Esophagus muscularis mucosa (tissue), 4 donors: Measurements from ENCODE around the gene MAFG. TPM values are rescaled to one million over a fixed set of nuclear protein-coding genes. Genes with fewer than 3 reads are reported as not detected.

Source experiments
- DNase-seq: peaks from one replicate; pipeline ENCODE4 v3.0.0-alpha.2; 2017; ENCODE audit errors: extremely low spot score
- H3K27ac ChIP-seq, 4 donors: fragments of 200-600 bp; sonication (generic); replicated peaks in 1 of 4; 1 replicate in 3 of 4; 2 replicates in 1 of 4; pipeline ENCODE4 v1.5.1; 2016 to 2019; ENCODE audit warnings: mild to moderate bottlenecking in 1 of 4
- H3K27me3 ChIP-seq, 4 donors: fragments of 200-600 bp; sonication (generic); one replicate each; pipeline versions ENCODE4 v1.5.1 to v1.6.0; 2016 to 2019
- H3K36me3 ChIP-seq, 4 donors: fragments of 200-600 bp; sonication (generic); one replicate each; pipeline ENCODE4 v1.5.1; 2016 to 2019
- H3K4me1 ChIP-seq, 4 donors: fragments of 200-600 bp; sonication (generic); one replicate each; pipeline ENCODE4 v1.5.1; 2016 to 2019
- H3K4me3 ChIP-seq, 4 donors: fragments of 200-600 bp; sonication (generic); 1 replicate in 2 of 4; 2 replicates in 2 of 4; pipeline ENCODE4 v1.5.1; 2016 to 2019; ENCODE audit warnings: mild to moderate bottlenecking in 4 of 4, moderate library complexity in 1 of 4
- H3K9me3 ChIP-seq, 4 donors: fragments of 200-600 bp; sonication (generic); 1 replicate in 3 of 4; 2 replicates in 1 of 4; pipeline ENCODE4 v1.5.1; 2016 to 2019
- CTCF ChIP-seq, 3 experiments: fragments of 200-600 bp in 2 of 3; fragments of 450-650 bp in 1 of 3; sonication (generic) in 2 of 3; IDR thresholded peaks; one replicate each; pipeline ENCODE4 v1.5.1; 2017 to 2019; ENCODE audit warnings: antibody characterized with exemption in 3 of 3, mild to moderate bottlenecking in 2 of 3, moderate library complexity in 1 of 3
- EP300 ChIP-seq: sonication (generic); formaldehyde crosslinking; IDR thresholded peaks from one replicate; pipeline ENCODE4 v1.6.1; 2017; ENCODE audit warnings: antibody characterized with exemption
- POLR2A ChIP-seq: fragments of 450-650 bp; IDR thresholded peaks from one replicate; pipeline ENCODE4 v1.6.1; 2017; ENCODE audit warnings: antibody characterized with exemption, moderate library complexity, mild to moderate bottlenecking, low read depth
- POLR2AphosphoS5 ChIP-seq, 2 donors: sonication (generic); formaldehyde crosslinking; IDR thresholded peaks; one replicate each; pipeline ENCODE4 v1.6.1; 2017; ENCODE audit warnings: antibody characterized with exemption in 2 of 2
- WGBS: methylation state at CpG from one replicate; pipeline ENCODE4 v1.1.5; 2018; 5-methylcytosine and 5-hydroxymethylcytosine counted together
- intact Hi-C: fragments of 100-400 bp; cut with DNase I; formaldehyde crosslinking; loops from one replicate; pipeline ENCODE4 v1.15.1; 2023
- total RNA-seq, 4 donors: library from RNA; depleted of rRNA; stranded (reverse); fragments of >200 nt; gene quantifications; one replicate each; pipeline versions ENCODE4 v1.1.0 to v1.2.1, GENCODE V29; 2016

The MAFG gene
- total RNA-seq, 4 donors from 2014 or later, result 23.7 to 41.7 (median 33.6) TPM

- peak within 1 kb of the TSS; percentile 97 to 99 (median 99) for H3K27ac ChIP-seq
- no peaks in the 10 kb centered on the region for H3K9me3 ChIP-seq
- H3K4me1 ChIP-seq, result peaks cover 47 to 67% (median 59%) of the 10 kb centered on the region in 4 donors
- peaks cover 17 to 31% (median 29%) of the 10 kb centered on the region in 4 donors for H3K36me3 ChIP-seq
- H3K27me3 ChIP-seq, result no peaks in the 10 kb centered on the region
- no peak for TF ChIP-seq CTCF (IDR thresholded peaks at IDR 0.05)
- H3K4me3 ChIP-seq, result peak within 1 kb of the TSS; percentile 91 to 99 (median 95)
- no peak for DNase-seq
- 1% methylated on average over 15 of the region's 64 CpGs for WGBS
- intact Hi-C loops, result loop anchor here (5.0 kb wide), 1 partner anchor 39 kb away; the partner anchor contains the start of gene MCRIP1
These were observed 56.6 kb downstream of the MAFG start, which contains the start of gene ARHGDIA for GRCh38 chr17:81870981-81871386. ARHGDIA (minus strand) TSS chr17:81871337; CDS start chr17:81869930, 1,407 bp downstream.

GRCh38 chr17:81870131-81870980 lies 57.2 kb downstream of the MAFG start:
- no peak for DNase-seq
- H3K4me3 ChIP-seq, result peak overlapping the region; percentile 91 to 99 (median 95)
- TF ChIP-seq POLR2AphosphoS5 (IDR thresholded peaks at IDR 0.05) (peak in 1 of 2 donors; percentile 8), CTCF (IDR thresholded peaks at IDR 0.05) (no peak), POLR2A (no peak)
- H3K9me3 ChIP-seq, result no peaks in the 10 kb centered on the region
- WGBS, result 0% methylated on average over 1 of the region's 65 CpGs
- peak overlapping the region; percentile 97 to 99 (median 99) for H3K27ac ChIP-seq
- peaks cover 17 to 37% (median 33%) of the 10 kb centered on the region in 4 donors for H3K36me3 ChIP-seq
- intact Hi-C loops, result loop anchor here (5.0 kb wide), 1 partner anchor 38 kb away; the partner anchor contains the start of gene MCRIP1
- no peaks in the 10 kb centered on the region for H3K27me3 ChIP-seq
- H3K4me1 ChIP-seq, result peaks cover 51 to 74% (median 64%) of the 10 kb centered on the region in 4 donors

DNA sequence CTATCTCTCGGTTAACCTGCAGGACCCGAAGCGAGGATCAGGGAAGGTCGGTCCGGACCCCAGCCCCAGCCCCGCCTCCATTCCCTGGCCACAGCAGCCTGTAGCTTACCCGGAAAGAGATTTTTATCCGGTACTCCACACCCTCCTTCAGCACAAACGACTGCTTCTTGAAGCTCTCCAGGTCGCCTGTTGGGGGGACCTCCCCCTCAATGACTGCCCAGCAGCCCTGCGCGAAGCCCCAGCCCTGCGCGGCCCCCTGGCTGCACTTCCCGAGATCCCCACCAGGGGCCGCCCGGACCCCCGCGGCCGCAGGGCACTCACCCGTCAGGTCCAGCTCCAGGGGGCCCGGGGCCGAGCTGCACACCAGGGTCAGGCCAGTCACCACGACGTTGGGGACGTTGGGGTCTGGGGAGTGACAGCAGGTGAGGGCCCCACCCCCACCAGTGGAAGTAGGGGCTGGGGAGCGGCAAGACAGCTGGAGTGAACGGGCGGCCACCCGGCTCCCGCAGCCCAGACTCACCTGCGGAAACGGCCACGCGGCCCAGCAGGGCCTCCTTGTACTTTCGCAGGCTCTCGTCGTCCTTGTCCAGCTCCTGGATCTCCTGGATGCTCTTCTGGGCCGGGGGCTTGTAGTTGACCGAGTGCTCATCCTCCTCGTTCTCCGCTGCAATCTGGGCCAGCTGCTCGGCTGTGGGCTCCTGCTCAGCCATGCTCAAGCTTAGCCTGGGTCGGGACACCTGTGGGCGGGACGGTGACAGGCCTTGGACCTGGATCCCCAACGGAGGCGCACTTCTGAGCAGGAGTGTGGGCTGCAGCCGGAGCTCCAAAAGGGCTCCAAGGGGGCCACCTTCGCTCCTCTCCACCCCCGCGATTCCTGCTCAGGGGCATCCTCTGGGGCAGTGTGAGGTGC lies 58.1 kb downstream of the MAFG start:
- Histone ChIP-seq H3K9me3 (no peaks in the 10 kb centered on the region), H3K27me3 (no peaks in the 10 kb centered on the region), H3K36me3 (peaks cover 17 to 44% (median 34%) of the 10 kb centered on the region in 4 donors), H3K27ac (peak overlapping the region; percentile 97 to 99 (median 99)), H3K4me3 (peak overlapping the region; percentile 91 to 99 (median 95)), H3K4me1 (peaks cover 51 to 75% (median 64%) of the 10 kb centered on the region in 4 donors)
- intact Hi-C loops, result loop anchor here (5.0 kb wide), 1 partner anchor 37 kb away; the partner anchor contains the start of gene MCRIP1
- 48% methylated on average over 13 of the region's 52 CpGs for WGBS
- DNase-seq, result no peak
- TF ChIP-seq EP300 (no peak), CTCF (IDR thresholded peaks at IDR 0.05) (peak; percentile 76 to 97 (median 86))

DNA sequence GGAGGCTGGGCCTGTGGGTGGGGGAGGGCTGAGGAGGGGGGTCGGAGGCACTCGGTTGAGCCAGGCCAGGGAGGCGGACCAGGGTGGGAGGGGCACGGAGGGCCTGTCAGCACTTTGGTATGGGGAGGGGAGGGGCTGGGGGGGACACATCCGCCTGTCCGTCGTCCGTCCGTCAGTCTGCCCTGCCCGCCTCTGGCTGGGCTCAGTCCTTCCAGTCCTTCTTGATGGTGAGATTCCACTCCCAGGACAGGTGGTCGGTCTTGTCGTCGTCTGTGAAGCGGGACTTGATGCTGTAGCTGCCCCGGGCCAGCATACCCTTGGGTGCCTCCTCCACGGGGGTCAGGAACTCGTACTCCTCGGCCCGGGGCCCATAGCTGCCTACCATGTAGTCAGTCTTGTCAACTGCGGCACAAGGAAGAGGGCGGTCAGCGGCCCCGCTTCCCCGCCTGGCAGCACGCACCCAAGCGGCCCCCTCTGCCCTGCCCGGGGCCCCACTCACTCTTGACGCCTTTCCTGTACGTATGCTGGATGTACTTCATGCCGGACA lies 58.8 kb downstream of the MAFG start:
- DNase-seq, result no peak
- Histone ChIP-seq H3K4me3 (peak overlapping the region in 3 of 4 donors; percentile 35 to 99 (median 91)), H3K9me3 (no peaks in the 10 kb centered on the region), H3K27ac (peak overlapping the region; percentile 97 to 99 (median 99)), H3K4me1 (peaks cover 51 to 78% (median 64%) of the 10 kb centered on the region in 4 donors), H3K36me3 (peaks cover 17 to 45% (median 34%) of the 10 kb centered on the region in 4 donors), H3K27me3 (no peaks in the 10 kb centered on the region)
- intact Hi-C loops, result no loop called here
- peak in 1 of 2 donors; percentile 57 for TF ChIP-seq POLR2AphosphoS5 (IDR thresholded peaks at IDR 0.05)
- TF ChIP-seq EP300, result no peak
- WGBS, result 86% methylated on average over 11 of the region's 30 CpGs

Other genes starting within 250 kb of the MAFG start
- 10 to 100 TPM; 23.7 to 38.3 (median 27.3) TPM for gene ARL16, start 243.9 kb downstream of the MAFG start, total RNA-seq
- gene HGS, start 243.7 kb downstream of the MAFG start, total RNA-seq, result 10 to 100 TPM; 47.8 to 99.1 (median 65.5) TPM
- gene MRPL12, start 224.4 kb downstream of the MAFG start, total RNA-seq, result 10 to 100 TPM; 24.5 to 47.9 (median 39.2) TPM
- gene SLC25A10, start 215.5 kb downstream of the MAFG start, total RNA-seq, result 1 to 10 TPM; 2.1 to 5.5 (median 4.8) TPM
- gene GCGR, start 123.6 kb downstream of the MAFG start, total RNA-seq, result under 1 TPM in 2 of 4 donors, not detected in 2; 0.17 to 0.40 TPM
- 100 to 1,000 TPM in 3 of 4 donors, 10 to 100 TPM in 1; 83.5 to 146 (median 114) TPM for gene MCRIP1, start 94.4 kb downstream of the MAFG start, total RNA-seq
- gene PPP1R27, start 92.7 kb downstream of the MAFG start, total RNA-seq, result not detected
- gene P4HB, start 67.2 kb downstream of the MAFG start, total RNA-seq, result 100 to 1,000 TPM; 269 to 334 (median 313) TPM
- 100 to 1,000 TPM; 115 to 229 (median 202) TPM for gene ARHGDIA, start 56.4 kb downstream of the MAFG start, total RNA-seq
- 10 to 100 TPM; 44.0 to 67.7 (median 56.5) TPM for gene ALYREF, start 36.1 kb downstream of the MAFG start, total RNA-seq
- 100 to 1,000 TPM; 131 to 139 (median 135) TPM for gene ANAPC11, start 36.0 kb downstream of the MAFG start, total RNA-seq
- 1 to 10 TPM in 1 of 4 donors, under 1 TPM in 1, not detected in 2; 0.78 to 1.8 TPM for gene NPB, start 25.5 kb downstream of the MAFG start, total RNA-seq
- gene PCYT2, start 16.3 kb downstream of the MAFG start, total RNA-seq, result 10 to 100 TPM; 27.4 to 38.7 (median 33.3) TPM
- gene SIRT7, start 9.6 kb downstream of the MAFG start, total RNA-seq, result 10 to 100 TPM; 13.9 to 27.0 (median 19.9) TPM
- 1 to 10 TPM; 2.1 to 6.5 (median 4.6) TPM for gene PYCR1, start 9.6 kb upstream of the MAFG start, total RNA-seq
- gene MYADML2, start 19.5 kb upstream of the MAFG start, total RNA-seq, result not detected
- gene NOTUM, start 33.5 kb upstream of the MAFG start, total RNA-seq, result under 1 TPM in 1 of 4 donors, not detected in 3; 0.83 TPM
- gene ASPSCR1, start 49.9 kb upstream of the MAFG start, total RNA-seq, result 10 to 100 TPM; 15.9 to 18.4 (median 17.3) TPM
- 100 to 1,000 TPM in 2 of 4 donors, 10 to 100 TPM in 2; 62.5 to 109 (median 95.5) TPM for gene CENPX, start 95.1 kb upstream of the MAFG start, total RNA-seq
- 10 to 100 TPM in 2 of 4 donors, 1 to 10 TPM in 2; 6.6 to 15.8 (median 11.5) TPM for gene LRRC45, start 95.6 kb upstream of the MAFG start, total RNA-seq
- gene RAC3, start 103.9 kb upstream of the MAFG start, total RNA-seq, result 1 to 10 TPM; 1.8 to 2.5 (median 2.2) TPM
- gene DCXR, start 110.0 kb upstream of the MAFG start, total RNA-seq, result 100 to 1,000 TPM in 2 of 4 donors, 10 to 100 TPM in 2; 78.6 to 135 (median 102) TPM
- 10 to 100 TPM; 32.4 to 54.8 (median 42.5) TPM for gene RFNG, start 124.1 kb upstream of the MAFG start, total RNA-seq
- 100 to 1,000 TPM in 2 of 4 donors, 10 to 100 TPM in 2; 64.4 to 108 (median 85.4) TPM for gene GPS1, start 124.2 kb upstream of the MAFG start, total RNA-seq
- 10 to 100 TPM; 42.2 to 77.1 (median 52.6) TPM for gene DUS1L, start 138.1 kb upstream of the MAFG start, total RNA-seq
- gene FASN, start 170.5 kb upstream of the MAFG start, total RNA-seq, result 10 to 100 TPM; 30.3 to 63.6 (median 44.8) TPM